GM19238 (cell line): ENCODE data around the gene HPS4.

ENCODE experiments used
- DNase-seq: peaks from one replicate; pipeline ENCODE4 v3.0.0; 2011; ENCODE audit warnings: low spot score; ENCODE audit not compliant: insufficient read length

The HPS4 gene

DNA sequence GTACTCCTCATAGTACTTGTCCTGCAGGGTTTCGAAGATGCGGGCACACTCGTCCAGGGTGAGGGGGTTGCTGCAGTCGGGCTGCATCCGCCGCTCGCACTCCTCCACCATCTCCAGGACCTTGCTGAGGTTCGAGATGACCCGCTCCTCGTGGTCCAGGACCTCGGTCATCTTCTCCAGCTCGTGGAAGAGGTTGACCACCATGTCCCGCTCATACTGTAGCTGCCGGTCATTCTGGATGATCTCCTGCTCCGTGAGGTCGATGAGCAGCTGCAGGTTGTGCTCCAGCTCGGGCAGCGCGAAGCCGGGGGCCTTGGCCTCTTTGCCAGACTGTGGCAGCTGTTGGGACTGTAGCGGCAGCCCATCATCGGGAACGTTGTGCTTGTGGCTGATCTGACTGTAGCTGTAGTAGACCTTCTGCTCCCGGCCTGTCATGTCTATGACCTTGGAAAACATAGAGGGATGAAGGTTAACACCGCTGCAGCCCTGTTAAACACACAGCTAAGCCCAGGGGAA, 15.7 kb upstream of the HPS4 start:
- DNase-seq = no peak

DNA sequence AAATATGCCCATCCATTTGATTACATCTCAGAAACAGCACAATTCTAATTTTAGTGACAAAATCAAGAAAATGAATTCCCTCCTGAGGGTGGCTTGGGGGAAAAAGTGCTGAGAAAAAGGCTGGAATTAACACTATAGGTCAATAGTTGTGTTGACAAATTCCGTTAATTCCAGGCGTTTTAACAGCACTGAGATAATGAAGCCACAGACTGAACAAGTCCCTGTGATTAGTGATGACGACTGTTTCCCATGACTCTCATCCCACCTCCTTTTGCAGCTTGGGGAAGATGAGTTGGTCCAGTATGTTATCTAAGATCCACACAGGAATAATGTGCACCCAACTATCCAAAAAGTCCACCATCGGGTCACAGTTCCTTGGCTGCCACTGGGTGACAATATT, 12.9 kb upstream of the HPS4 start:
- DNase-seq = no peak

DNA sequence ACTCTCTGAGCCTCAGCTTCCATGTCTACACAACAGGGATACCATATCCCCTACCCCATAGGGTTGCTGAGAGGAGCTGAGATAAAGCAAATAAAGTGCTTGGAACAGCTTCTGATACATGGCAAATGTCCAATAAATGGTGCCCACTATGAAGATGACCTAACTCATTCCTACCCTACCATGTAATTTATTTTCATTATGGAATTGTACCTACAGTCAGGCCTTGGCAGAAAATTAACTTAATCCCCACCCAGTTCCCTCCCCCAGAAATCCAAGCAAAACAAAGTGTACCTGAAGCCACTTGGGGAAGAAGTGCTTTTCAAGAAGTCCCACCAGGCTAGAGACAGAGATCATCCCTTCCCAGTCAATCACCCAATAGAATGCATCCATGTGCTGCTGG, 10.9 kb upstream of the HPS4 start:
- no peak for DNase-seq

DNA sequence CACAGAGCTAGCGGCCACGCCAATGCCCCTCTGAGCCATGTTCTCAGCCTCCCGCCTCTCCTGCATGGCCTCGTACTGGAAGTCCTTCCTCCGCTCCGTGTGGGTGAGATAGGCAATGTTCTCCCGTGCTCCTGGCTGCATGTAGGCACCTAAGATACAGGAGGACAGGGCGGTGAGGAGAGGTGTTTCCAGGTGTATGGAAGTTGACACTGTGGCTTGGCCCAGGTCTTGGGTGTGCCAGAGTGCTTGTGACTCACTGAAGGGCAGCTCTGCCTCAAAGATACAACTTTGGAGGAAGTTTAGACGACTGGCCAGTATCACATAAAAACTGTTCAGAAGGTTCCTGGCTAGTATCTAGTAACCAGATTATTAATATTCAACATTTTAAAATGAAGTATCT, 8.6 kb upstream of the HPS4 start:
- no peak for DNase-seq

- DNase-seq = no peak
These were observed 6.0 kb upstream of the HPS4 start for GRCh38 chr22:26489447-26490036.

DNA sequence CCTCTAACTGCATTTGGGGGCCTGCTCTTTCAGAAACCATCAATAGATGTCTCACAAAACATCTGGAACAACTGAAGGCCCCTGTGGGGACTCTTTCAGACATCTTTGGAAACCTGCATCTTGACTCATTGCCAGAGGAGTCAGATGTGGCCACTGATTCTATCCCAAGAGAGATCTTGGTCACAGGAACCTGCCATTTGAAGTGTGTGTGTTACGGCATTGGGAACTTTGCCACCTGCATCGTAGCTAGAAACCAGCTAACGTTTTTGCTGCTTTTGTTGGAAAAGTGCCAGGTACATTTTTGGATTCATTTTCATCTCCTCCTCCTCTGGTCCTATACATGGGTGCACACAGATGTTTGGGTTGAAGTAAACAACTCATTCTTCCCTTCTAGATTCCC, 4.4 kb upstream of the HPS4 start:
- DNase-seq = no peak

DNA sequence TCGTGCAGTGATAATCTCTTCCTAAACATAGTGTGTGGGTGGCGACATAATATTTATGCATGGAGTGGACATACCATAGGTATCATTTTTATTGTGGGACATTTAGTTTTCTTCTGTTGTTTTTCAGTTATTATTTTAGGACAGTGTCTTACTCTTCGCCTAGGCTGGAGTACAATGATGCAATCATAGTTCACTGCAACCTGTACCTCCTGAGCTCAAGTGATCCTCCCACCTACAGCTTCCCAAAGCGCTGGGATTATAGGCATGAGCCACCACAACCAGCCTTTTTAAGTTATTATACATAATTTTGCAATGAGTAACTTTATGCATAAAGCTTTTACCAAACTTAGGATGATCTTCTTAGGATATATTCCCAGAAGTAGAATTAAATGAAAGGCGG, 2.8 kb upstream of the HPS4 start:
- DNase-seq = no peak

GRCh38 chr22:26485806-26486390, 2.3 kb upstream of the HPS4 start:
- no peak for DNase-seq

- DNase-seq = no peak
These were observed 1.4 kb upstream of the HPS4 start for GRCh38 chr22:26485013-26485412.

DNA sequence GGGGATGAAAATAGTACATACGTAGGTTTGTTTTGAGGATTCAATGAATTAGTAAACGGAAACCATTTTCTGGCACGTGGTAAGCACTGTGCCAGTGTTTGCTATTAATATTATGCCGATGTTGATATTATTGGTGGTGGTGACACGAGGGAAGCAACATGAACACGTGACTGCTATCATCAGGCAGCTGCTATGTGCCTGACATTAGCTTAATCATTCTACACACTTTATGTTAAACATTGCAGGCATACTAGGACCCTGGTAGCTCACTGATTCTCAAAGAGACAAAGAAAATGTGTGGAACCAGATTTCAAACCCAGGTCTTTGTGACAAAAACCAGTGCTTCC, 750 bp upstream of the HPS4 start:
- no peak for DNase-seq

DNA sequence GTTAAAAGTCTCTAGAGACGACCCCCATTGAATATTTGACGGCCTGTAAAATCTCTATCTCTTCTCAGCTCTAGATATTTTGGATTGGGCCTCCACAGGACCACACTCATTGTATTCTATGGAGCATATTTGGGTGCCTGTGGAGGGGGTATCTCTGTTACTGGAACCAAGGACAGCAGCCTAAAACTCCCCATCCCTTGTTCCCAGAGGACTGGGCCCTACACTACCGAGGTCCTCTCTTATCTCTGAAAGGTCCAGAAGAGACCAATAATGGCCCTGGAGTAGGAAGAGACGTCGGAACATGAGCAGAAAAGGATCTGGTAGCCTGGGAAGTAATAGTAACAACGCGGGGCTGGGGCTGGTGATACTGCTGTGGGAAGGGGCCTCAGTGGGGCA, 542 bp downstream of the HPS4 start:
- DNase-seq = no peak

- DNase-seq = no peak
These were observed 1.4 kb downstream of the HPS4 start for GRCh38 chr22:26482161-26482560.

GRCh38 chr22:26481694-26482093, 1.9 kb downstream of the HPS4 start:
- no peak for DNase-seq

- DNase-seq = no peak
These were observed 2.4 kb downstream of the HPS4 start for GRCh38 chr22:26481112-26481693.

DNA sequence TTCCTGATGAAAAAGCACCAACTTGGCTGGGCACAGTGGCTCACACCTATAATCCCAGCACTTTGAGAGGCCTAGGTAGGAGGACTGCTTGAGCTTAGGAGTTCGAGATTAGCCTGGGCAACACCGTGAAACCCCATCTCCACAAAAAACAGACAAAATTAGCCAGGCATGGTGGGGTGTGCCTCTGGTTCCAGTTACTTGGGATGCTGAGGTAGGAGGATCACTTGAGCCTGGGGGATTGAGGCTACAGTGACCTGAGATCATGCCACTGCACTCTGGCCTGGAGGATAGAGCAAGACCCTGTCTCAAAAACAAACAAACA, 3.0 kb downstream of the HPS4 start:
- DNase-seq = no peak

GRCh38 chr22:26479792-26480610, 3.6 kb downstream of the HPS4 start:
- no peak for DNase-seq

DNA sequence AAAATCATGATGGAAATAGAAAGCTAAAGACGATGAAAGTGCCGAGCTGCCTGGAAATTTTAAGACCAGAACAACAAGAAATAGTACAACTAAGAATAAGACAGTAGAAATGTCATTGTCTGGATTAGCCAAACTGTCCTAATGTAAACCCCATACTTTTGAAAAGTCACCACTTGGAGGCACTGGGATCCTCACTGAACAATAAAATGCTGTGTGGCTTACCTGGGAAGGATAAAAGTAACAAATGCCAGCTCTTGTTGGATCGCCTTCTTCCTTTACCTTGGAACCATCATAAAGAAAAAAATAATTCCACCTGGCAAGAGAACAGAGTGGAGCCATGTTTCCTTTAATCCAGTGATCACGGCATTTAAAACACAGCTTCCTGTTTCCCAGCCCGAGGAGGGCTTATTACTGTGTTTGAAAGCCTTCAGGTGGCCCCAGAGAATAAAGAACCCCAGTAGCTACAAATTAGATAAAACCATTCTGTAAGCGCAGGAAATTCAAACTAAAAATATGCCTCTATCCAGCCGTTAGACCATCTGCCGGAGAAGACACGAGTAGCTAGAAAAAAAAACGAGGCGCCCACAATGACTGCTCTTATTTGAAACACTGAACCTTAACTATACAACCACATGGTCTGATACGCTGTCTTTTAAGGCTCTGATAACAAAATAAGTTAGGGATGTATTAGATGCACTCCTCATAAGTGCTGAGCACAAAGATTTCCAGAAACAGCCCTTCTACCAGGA, 4.4 kb downstream of the HPS4 start:
- no peak for DNase-seq

- no peak for DNase-seq
These were observed 6.2 kb downstream of the HPS4 start for GRCh38 chr22:26477341-26477731.

DNA sequence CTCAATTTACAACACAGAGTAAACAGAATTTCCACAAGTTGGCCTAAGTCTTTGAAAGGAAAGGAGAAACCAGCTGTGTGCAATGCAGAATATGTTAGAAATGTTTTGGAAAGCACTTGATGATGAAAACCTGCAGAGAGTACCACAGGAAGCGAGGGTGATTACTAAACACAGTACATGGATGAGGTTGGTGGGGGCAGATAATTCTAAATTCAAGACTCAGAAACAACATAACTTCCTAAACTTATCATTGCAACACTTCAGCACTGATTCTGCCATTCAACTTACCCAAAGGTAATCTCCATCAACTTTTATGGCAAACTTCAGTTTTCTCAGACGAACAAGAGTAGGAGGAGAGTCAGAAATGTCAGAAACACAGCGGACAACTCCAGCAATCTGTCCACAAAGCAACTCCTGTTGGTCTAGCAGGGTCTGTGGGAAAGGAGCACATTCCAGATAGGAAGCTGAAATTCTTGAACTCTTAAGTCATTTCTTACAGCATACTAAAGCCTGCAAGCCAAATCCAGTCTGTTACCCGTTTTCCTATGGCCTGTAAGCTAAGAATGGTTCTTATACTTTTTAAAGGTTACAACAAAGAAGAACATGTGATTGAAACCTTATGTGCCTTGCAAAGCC, 6.8 kb downstream of the HPS4 start:
- DNase-seq = no peak

- no peak for DNase-seq
These were observed 8.9 kb downstream of the HPS4 start for GRCh38 chr22:26474682-26475081.

DNA sequence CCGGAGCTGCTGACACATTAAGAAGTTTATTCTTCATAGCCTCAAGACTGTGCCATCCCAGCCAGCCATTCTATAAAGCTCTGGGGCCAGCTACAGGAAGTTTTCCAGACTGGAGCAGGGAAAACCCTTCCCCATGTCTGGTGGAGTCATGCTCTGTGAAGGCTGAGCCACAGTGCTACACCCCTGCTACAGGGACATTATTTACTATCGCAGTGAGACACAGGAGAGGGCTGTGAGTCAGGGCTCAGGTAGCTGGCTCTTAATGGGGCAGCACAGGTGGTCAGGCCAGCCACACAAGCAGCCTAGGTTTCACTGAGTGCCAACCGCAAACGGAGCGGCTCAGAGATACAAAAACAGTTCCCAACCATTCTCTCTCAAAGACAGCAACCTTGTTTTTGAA, 12.1 kb downstream of the HPS4 start:
- DNase-seq = no peak
